ENCODE measurements around the gene EDARADD. TPM values are rescaled to one million over a fixed set of nuclear protein-coding genes. Genes with fewer than 3 reads are reported as not detected.

The EDARADD gene
- total and polyA plus RNA-seq, 2 of the 13 experiments (the other 11 are each of a cell fraction or from before 2014, with no cell fraction given), result 0.03 TPM; not detected in 1

- TF ChIP-seq ZBTB4 (CRISPR knock-in tag; IDR thresholded peaks at IDR 0.05; ENCODE audit: borderline replicate concordance) (peak; percentile 70; the same call in 1 of the 2 replicates), THYN1 (CRISPR knock-in tag; IDR thresholded peaks at IDR 0.05; ENCODE audit: borderline replicate concordance, low read depth) (no peak), ELF4 (CRISPR knock-in tag; IDR thresholded peaks at IDR 0.05; ENCODE audit: borderline replicate concordance) (no peak), ZNF776 (CRISPR knock-in tag; IDR thresholded peaks at IDR 0.05) (no peak), SIN3B (IDR thresholded peaks at IDR 0.05; ENCODE audit: low read length) (no peak), PRDM15 (CRISPR knock-in tag; IDR thresholded peaks at IDR 0.05) (0 out of 2 replicates have a peak, but pooled peaks have one; percentile 21), ZNF34 (CRISPR knock-in tag; IDR thresholded peaks at IDR 0.05; ENCODE audit: borderline replicate concordance) (no peak), MXD3 (CRISPR knock-in tag; IDR thresholded peaks at IDR 0.05) (no peak), ZNF740 (CRISPR knock-in tag; IDR thresholded peaks at IDR 0.05) (no peak), ZFP90 (CRISPR knock-in tag; IDR thresholded peaks at IDR 0.05; ENCODE audit: borderline replicate concordance) (no peak), GABPB1 (CRISPR knock-in tag; IDR thresholded peaks at IDR 0.05) (no peak), FOSL1 (CRISPR knock-in tag; IDR thresholded peaks at IDR 0.05; ENCODE audit: borderline replicate concordance) (no peak), KDM5A (IDR thresholded peaks at IDR 0.05; ENCODE audit: borderline replicate concordance, low read length) (no peak), ZNF644 (CRISPR knock-in tag; IDR thresholded peaks at IDR 0.05; ENCODE audit: low read depth) (no peak; the same call in 1 of the 2 replicates), TBP (CRISPR knock-in tag; IDR thresholded peaks at IDR 0.05) (no peak), MED8 (CRISPR knock-in tag; IDR thresholded peaks at IDR 0.05; ENCODE audit: insufficient replicate concordance) (no peak), THAP7 (CRISPR knock-in tag; IDR thresholded peaks at IDR 0.05) (no peak)
These were observed 129.0 kb downstream of the EDARADD start (continued) for GRCh38 chr1:236522937-236523703.

All from HepG2 (cell line).